SU-DHL-6 (cell line): ENCODE measurements around the gene PDE4D.

ENCODE experiments used
- H2AFZ ChIP-seq: fragments of 200-600 bp; sonication (generic); 2 replicates; pipeline ENCODE4 v1.6.1; 2014; ENCODE audit warnings: low read depth, mild to moderate bottlenecking, moderate library complexity, mixed read lengths, antibody characterized with exemption, low read length; ENCODE audit not compliant: severe bottlenecking
- H3F3A ChIP-seq: fragments of 200-600 bp; shearing (Covaris generic); 2 replicates; pipeline ENCODE4 v1.6.0; 2016; ENCODE audit warnings: antibody characterized with exemption, mild to moderate bottlenecking; ENCODE audit not compliant: insufficient read depth
- H3K27ac ChIP-seq: fragments of 200-600 bp; sonication (generic); 2 replicates; pipeline ENCODE4 v1.5.1; 2016; ENCODE audit warnings: low read depth, mild to moderate bottlenecking, low read length, moderate library complexity, mixed read lengths
- H3K27me3 ChIP-seq: fragments of 200-600 bp; sonication (generic), shearing (Covaris generic); 2 replicates; pipeline ENCODE4 v1.6.0; 2014; ENCODE audit warnings: mild to moderate bottlenecking, low read length
- H3K36me3 ChIP-seq: fragments of 200-600 bp; sonication (generic); 2 replicates; pipeline ENCODE4 v1.6.1; 2014; ENCODE audit warnings: mild to moderate bottlenecking, low read length, mixed read lengths
- H3K4me2 ChIP-seq: fragments of 300-600, 200-600 bp; shearing (Covaris generic), sonication (generic); 2 replicates; pipeline ENCODE4 v1.6.0; 2014; ENCODE audit warnings: low read length, low read depth, mild to moderate bottlenecking; ENCODE audit not compliant: poor library complexity, severe bottlenecking
- H3K4me3 ChIP-seq: fragments of 200-600 bp; sonication (generic); 2 replicates; pipeline ENCODE4 v1.5.1; 2014; ENCODE audit warnings: antibody characterized with exemption, low read length, mild to moderate bottlenecking, mixed read lengths; ENCODE audit not compliant: insufficient read depth, poor library complexity, severe bottlenecking
- H3K79me2 ChIP-seq: fragments of 200-600 bp; sonication (generic); 2 replicates; pipeline ENCODE4 v1.6.1; 2014; ENCODE audit warnings: mild to moderate bottlenecking, low read length, moderate library complexity; ENCODE audit not compliant: insufficient read depth
- H3K9ac ChIP-seq: fragments of 200-600 bp; sonication (generic); 2 replicates; pipeline ENCODE4 v1.7.0; 2014; ENCODE audit warnings: mild to moderate bottlenecking, low read length
- H3K9me2 ChIP-seq: fragments of 200-600 bp; sonication (generic); replicated peaks from 2 replicates; pipeline ENCODE4 v1.6.1; 2014; ENCODE audit warnings: low read length; ENCODE audit not compliant: insufficient read depth
- H3K9me3 ChIP-seq: fragments of 200-600 bp; sonication (generic); 2 replicates; pipeline ENCODE4 v1.6.1; 2014; ENCODE audit warnings: low read length, mixed read lengths; ENCODE audit not compliant: insufficient read depth
- H4K20me1 ChIP-seq: fragments of 200-600 bp; sonication (generic); 2 replicates; pipeline ENCODE4 v1.6.1; 2014; ENCODE audit warnings: low read depth, mild to moderate bottlenecking, antibody characterized with exemption, low read length, moderate library complexity, mixed read lengths
- EZH2phosphoT487 ChIP-seq: fragments of 200-600 bp; sonication (generic), shearing (Covaris generic); conservative IDR thresholded peaks from 2 replicates; pipeline ENCODE4 v1.6.1; 2018; ENCODE audit warnings: mild to moderate bottlenecking, antibody characterized with exemption, low read length, moderate library complexity, mixed read lengths
- TF ChIP-seq, protein P1 (sequence below): fragments of 200-600 bp; sonication (generic); IDR thresholded peaks from one replicate; pipeline ENCODE4 v1.5.1; 2017; ENCODE audit warnings: antibody characterized with exemption, mild to moderate bottlenecking, low read length, moderate library complexity; ENCODE audit not compliant: insufficient read depth, poor library complexity, severe bottlenecking

Gene PDE4D

DNA sequence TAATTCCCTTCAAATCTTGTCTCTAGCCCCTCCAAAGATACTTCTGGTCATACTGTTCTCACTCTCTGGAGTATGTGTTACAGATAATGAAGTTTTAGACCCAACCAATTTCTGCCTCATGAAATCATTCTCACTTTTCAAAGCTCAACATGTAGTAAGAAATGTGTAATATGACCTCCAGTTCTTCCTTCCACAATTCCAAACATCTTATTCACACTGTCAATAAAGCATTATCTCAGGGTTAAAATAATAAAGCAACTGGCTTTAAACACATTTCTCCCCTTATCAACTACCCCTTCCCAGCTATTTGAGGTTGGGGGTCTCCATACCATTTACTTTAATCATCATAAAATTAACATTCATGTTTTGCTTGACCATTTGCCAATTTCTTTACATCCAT, 656.5 kb downstream of the PDE4D start:
- Histone ChIP-seq H3K9me3 (no peaks in the 10 kb centered on the region), H3K4me2 (no peak overlapping the region), H3K9me2 (no peaks in the 10 kb centered on the region), H3K27me3 (no peaks in the 10 kb centered on the region), H3K27ac (no peak overlapping the region), H3K4me3 (no peak overlapping the region), H3K36me3 (no peaks in the 10 kb centered on the region), H3K79me2 (no peaks in the 10 kb centered on the region), H3K9ac (no peak overlapping the region), H3F3A (no peaks in the 10 kb centered on the region), H2AFZ (no peak overlapping the region), H4K20me1 (no peaks in the 10 kb centered on the region)
- no peak for TF ChIP-seq EZH2phosphoT487
- TF ChIP-seq, protein P1, sequence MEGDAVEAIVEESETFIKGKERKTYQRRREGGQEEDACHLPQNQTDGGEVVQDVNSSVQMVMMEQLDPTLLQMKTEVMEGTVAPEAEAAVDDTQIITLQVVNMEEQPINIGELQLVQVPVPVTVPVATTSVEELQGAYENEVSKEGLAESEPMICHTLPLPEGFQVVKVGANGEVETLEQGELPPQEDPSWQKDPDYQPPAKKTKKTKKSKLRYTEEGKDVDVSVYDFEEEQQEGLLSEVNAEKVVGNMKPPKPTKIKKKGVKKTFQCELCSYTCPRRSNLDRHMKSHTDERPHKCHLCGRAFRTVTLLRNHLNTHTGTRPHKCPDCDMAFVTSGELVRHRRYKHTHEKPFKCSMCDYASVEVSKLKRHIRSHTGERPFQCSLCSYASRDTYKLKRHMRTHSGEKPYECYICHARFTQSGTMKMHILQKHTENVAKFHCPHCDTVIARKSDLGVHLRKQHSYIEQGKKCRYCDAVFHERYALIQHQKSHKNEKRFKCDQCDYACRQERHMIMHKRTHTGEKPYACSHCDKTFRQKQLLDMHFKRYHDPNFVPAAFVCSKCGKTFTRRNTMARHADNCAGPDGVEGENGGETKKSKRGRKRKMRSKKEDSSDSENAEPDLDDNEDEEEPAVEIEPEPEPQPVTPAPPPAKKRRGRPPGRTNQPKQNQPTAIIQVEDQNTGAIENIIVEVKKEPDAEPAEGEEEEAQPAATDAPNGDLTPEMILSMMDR: no peak

DNA sequence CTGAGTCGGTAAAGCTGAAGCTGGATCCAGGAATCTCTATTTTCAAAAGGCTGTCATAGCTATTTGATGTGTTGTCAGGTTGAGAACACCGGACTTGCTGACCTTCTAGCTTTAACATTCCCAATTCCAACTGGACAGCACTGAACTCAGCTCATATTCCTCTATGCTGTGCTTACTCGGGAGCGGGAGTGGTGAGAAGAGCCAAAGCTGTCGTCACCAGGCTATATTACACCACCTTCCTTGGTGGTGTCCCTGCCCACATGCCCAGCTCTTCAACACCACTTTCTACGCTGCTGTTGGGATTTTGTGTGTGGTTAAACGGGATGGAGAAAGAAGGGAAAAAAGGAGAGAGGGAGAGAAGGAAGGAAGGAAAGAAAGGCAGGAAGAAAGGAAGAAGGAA, 657.1 kb downstream of the PDE4D start:
- Histone ChIP-seq H3K9me3 (no peaks in the 10 kb centered on the region), H3K27me3 (no peaks in the 10 kb centered on the region), H3K36me3 (no peaks in the 10 kb centered on the region), H3K9ac (no peak overlapping the region), H4K20me1 (no peaks in the 10 kb centered on the region), H3F3A (no peaks in the 10 kb centered on the region), H3K9me2 (no peaks in the 10 kb centered on the region), H3K4me3 (no peak overlapping the region), H2AFZ (no peak overlapping the region), H3K27ac (no peak overlapping the region), H3K79me2 (no peaks in the 10 kb centered on the region), H3K4me2 (no peak overlapping the region)
- TF ChIP-seq EZH2phosphoT487: no peak
- TF ChIP-seq, protein P1: no peak

DNA sequence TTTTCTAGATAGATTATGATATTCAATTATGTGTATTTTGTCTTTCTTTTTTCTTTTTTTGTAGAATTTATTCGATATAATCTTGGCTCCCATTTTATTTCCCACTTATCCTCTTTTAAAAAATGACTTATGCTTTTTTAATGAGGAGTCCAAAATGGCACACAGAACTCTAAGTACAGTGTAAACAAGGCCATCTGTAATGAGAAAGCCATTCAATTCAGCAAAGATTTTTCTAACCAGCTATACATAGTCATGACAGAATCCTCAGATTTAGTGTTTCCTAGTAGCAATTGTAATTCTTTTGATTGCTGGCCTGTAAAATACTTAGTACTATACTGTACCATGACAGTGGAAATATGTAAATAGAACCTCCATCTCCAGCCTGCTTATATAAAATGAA, 659.3 kb downstream of the PDE4D start:
- Histone ChIP-seq H3F3A (no peaks in the 10 kb centered on the region), H3K27me3 (no peaks in the 10 kb centered on the region), H3K79me2 (no peaks in the 10 kb centered on the region), H4K20me1 (no peaks in the 10 kb centered on the region), H3K36me3 (no peaks in the 10 kb centered on the region), H3K4me3 (no peak overlapping the region), H3K27ac (no peak overlapping the region), H2AFZ (no peak overlapping the region), H3K9me3 (no peaks in the 10 kb centered on the region), H3K4me2 (no peak overlapping the region), H3K9ac (no peak overlapping the region), H3K9me2 (no peaks in the 10 kb centered on the region)
- TF ChIP-seq, protein P1: no peak
- TF ChIP-seq EZH2phosphoT487: no peak
